ENCODE data around the gene LMF2.
A peak's percentile ranks its signal among the peaks of the same experiment; 100 is the strongest.

LMF2 gene

GRCh38 chr22:50483106-50483505 lies 24.4 kb downstream of the LMF2 start:
- no peak for DNase-seq (ENCODE audit: low read depth in 2 of 2)

DNA sequence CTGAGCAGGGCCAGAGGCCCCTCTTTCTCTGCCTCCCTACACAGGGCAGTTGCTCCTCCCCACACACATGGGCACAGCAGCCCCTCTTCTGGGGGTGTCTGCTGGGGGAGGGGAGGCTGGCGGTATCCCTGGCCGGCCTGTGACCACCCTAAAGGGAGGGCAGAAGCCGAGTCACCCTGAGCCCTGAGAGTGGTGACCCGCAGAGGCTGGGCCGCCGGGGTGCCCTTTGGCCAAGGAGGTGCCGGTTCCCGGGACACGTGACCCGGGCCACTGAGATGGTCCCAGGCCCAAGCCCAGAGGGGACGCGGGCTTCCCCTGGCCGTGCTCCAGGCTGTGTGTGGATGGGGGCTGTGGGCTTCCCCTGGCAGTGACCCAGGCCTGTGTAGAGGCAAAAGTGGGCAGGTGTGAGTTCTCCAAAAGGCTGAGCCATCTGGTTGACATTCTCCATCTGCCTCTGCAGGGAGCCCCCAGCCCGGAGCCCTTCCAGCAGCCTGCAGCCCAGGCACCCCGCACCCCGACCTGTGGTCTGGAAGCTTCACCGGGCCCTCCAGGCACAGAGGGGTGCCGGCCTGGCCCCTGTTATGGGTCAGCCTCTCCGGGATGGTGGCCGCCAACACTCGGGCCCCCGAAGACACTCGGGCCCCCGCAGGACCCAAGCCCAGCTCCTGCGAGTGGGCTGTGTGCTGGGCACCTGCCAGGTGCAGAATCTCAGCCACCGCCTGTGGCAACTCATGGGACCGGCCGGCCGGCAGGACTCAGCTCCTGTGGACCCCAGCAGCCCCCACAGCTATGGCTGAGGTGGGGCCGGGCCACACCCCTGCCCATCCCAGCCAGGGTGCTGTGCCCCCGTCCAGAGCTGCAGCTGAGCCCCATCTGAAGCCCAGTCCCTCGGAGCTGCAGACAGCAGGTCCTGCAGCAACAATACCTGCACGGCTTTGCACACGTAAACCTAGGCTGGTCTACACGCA lies 25.1 kb downstream of the LMF2 start:
- no peak for DNase-seq (ENCODE audit: low read depth in 2 of 2)

- DNase-seq (ENCODE audit: low read depth in 2 of 2): peak in 1 of 2 donors; percentile 53
Measured at GRCh38 chr22:50481440-50482106, 25.9 kb downstream of the LMF2 start, which contains the start of gene ADM2. Gene ADM2, plus strand, starts transcription at chr22:50481543. Its CDS starts 305 bp downstream, at chr22:50481848.

- DNase-seq (ENCODE audit: low read depth in 2 of 2): no peak
Measured at GRCh38 chr22:50481045-50481439, 26.5 kb downstream of the LMF2 start.

DNA sequence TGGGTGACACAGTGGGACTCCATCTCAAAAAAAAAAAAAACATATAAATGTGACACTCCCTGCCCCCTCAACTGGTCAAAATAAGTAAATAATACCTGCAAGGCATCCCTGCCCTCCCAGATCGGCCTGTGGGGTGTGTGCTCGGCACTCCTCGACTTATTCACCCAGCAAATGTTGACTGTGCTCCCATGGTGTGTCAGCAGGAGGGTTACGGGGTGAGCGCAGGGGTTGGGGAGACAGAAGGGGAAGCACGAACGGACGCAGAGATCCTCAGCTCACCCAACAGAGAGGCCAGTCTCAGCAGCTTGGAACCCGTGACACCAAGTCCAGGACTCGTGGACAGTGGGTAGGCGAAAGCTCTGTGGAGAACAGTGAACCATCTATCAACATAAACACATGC lies 27.8 kb downstream of the LMF2 start:
- no peak for DNase-seq (ENCODE audit: low read depth in 2 of 2)

DNA sequence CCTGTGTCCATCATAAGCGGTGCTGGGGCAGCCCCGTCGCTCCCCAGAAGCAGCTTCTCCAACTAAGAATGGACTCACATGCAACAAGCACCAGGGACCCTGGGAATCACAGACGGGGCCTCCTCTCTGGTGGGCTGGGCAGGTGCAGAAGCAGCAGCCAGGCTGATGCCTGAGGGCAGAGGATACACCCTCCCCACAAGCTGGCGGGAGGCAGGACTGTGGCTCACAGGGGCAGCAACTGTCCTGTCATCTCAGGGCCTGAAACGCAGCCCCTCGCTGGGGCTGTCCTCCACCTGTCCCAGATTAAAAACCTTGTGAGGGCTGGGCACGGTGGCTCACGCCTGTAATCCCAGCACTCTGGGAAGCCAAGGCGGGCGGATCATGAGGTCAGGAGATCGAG lies 29.6 kb downstream of the LMF2 start:
- no peak for DNase-seq (ENCODE audit: low read depth in 2 of 2)

DNA sequence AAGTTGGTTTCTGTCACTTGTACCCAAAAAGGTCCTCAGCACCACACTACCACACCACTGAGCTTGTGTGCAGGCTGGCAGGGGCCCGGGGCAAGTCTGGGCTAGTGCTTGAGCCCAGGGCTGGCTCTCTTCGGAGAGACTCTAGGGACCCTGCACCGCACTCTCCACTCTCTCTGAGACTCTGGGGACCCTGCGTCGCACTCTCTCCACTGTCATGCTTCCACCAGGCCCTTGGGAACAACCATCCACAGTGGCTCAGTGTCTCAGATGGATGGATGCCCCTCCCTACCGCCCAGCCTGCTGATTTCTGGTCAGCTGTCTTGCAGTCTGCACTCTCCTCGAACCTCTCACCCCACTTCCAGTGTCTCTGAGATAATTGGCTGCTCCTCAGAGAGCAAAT lies 30.6 kb downstream of the LMF2 start:
- DNase-seq (ENCODE audit: low read depth in 2 of 2): no peak

DNA sequence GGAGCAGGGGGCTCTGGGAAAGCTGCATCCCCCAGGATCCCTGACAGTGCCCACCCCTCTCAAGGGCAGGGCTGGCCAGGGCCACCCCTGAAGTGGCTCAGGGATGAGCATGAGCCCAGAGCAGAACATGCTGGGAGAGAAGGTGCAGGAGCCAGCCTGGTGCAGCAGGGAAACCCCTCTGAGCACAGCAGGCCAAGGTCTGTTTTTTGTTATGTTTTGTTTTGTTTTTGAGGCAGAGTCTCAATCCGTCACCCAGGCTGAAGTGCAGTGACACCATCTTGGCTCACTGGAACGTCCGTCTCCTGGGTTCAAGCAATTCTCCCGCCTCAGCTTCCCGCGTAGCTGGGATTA lies 31.9 kb downstream of the LMF2 start:
- DNase-seq (ENCODE audit: low read depth in 2 of 2): no peak

DNA sequence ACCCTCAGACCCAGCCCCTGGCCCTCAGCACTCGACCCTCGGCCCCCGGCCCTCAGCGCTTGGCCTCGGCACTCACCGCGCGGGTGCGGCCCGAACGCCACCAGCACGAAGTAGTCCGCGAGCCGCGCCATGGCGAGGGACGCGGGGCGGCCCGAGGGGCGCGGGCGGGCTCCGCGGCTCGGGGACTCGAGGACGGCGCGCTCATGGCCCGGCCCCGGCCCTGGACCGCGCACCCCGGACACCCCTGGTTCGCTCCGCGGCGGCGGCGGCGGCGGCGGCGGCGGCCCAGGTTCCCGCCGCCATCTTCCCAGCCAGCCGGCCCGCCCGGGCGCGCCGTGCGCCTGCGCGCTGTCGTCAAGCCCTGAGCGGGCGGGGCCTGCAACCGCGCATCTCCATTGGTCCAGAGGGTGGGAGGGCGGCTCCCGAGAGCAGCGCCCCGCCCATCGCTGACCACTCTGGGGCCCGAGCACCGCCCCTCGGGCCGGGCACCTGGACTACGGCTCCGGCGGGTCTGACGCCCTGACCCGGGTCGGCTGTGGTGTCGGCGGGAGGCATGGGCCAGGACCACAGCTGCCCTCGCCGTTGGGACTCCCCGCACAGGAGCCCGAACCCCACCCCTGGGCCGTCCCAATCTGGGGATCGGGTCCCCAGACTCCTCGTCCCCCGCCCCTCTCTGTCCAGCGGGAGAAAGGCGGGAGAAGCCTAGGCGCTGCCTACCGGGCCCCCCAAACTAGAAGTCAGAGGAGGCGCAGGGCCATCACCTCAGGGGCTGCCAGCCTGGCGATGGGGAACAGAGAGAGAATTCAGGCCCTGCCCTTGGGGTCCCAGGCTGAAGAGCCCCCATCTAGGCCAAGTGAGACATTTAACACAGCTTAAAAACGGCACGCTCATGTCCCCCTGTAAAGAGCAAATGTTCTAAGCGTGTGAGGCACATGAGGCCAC lies 32.5 kb downstream of the LMF2 start, which contains the start of gene SBF1:
TSS of gene SBF1 (minus strand) at position 326 of the 942 bp plus-strand sequence. CDS start at position 131, 195 bp downstream.
- DNase-seq (ENCODE audit: low read depth in 2 of 2): peak; percentile 69 to 74

- DNase-seq (ENCODE audit: low read depth in 2 of 2): no peak
Measured at GRCh38 chr22:50473855-50474671, 33.4 kb downstream of the LMF2 start.

- no peak for DNase-seq (ENCODE audit: low read depth in 2 of 2)
Measured at GRCh38 chr22:50473088-50473487, 34.4 kb downstream of the LMF2 start.

DNA sequence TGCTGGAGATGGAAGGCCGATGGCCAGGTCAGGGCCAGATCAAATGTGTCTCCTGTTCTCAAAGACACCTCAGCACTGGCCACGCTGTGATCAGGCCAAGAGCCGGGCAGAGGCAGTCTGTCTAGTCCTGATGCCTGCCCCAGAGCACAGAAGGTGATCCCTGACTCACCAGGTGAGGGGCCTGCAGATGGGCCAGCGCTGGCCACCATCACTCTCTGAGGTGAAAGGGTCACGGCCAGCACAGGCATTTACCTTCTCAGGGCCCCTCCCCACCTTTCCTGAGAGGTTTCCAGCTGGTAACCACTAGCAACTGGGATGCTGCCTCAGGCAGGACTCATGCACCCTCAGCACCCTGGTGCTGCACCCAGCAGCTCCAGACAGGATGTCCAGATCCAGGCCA lies 35.5 kb downstream of the LMF2 start:
- no peak for DNase-seq (ENCODE audit: low read depth in 2 of 2)

DNA sequence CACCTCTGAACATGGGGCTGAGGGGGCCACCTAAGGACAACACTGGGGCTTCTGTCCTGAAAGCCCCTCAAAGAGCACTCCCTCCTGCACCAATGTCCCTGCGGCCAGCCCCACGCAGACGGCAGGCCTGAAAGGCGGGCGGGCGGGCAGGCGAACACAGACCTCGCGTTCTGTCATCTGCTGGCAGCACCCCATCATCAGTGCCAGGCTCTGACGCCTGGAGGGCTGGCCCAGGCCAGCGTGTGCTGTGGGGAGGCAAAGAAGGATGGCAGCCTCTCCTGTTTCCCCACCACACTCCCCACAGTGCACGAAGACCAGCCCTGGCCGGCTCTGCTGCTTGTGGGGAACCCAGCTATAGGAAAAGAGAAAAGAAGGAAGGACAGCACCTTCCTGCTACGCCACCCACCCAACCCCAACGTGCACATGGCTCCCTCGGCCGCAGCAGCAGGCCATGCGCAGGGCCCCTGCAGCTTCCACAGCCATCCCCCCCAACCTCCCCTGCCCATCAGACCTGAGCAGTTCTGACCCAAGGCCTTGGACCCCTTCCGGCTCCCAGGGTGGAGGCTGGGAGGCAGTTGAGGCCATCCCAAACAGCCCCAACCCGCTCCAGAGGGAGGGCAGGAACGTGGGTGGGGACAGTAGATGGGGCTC lies 36.2 kb downstream of the LMF2 start:
- no peak for DNase-seq (ENCODE audit: low read depth in 2 of 2)

DNA sequence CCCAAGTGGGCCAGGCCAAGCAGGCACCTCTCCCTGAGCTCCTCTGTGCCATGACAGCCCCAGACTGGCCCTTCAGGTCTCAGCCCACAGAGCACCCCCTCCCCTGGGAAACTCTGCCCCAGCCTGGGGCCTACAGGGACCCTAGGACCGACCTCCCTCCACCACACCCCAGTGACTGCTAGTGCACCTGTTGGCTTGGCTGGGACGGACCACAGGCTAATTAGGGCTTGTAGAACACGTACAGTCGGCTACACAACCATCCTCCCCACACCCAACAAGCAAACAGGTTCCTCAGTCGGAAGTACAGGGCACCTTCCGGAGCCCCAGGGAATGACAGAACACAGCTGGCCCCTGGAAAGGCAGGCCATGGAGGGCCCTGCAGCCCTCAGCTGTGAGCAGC lies 37.0 kb downstream of the LMF2 start:
- DNase-seq (ENCODE audit: low read depth in 2 of 2): no peak

DNA sequence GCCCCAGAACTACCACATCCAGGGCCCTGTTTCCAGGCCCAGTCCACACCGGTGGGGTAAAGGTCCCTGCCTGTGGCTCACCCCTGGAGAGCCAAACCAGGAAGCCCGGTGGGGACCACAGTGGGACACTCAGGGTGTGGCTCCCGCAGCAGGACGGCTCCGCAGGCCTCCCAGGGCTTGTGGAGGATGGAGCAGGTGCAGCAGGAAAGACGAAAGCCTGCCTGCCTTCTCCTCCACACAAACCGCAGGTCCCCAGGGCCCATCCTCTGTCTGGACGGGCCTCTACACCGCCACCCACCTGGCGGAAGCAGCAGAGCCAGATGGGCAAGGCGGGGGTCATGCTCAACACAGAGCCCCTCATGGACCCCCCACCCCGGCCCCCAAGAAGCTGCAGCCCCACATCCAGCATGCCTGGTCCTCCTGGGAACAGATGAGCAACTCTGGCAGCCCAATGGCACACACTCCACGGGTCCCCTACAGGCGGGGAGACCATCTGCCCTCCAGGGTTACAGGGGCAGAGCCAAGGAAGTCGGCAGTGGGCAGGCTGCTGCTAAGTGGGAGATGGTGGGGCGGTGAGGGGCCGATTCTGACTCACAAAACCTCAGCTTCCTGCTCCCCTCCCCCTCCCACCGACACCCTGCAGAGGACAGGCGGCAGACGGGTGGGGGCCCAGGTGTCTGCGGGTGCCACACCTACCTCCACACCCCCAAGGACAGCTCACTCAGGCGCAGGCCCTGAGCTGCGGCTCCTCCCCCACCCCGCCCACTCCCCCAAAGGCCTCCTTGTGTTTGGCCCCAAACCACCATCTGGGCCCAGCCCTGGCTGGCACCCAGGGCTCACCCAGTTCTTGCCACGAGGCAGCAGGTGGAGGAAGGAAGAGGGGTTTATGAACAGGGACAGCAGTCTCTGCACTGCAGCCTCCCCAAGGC lies 37.9 kb downstream of the LMF2 start:
- peak; percentile 75 to 98 for DNase-seq (ENCODE audit: low read depth in 2 of 2)

GRCh38 chr22:50468626-50469025 lies 38.9 kb downstream of the LMF2 start:
- DNase-seq (ENCODE audit: low read depth in 2 of 2): no peak

DNA sequence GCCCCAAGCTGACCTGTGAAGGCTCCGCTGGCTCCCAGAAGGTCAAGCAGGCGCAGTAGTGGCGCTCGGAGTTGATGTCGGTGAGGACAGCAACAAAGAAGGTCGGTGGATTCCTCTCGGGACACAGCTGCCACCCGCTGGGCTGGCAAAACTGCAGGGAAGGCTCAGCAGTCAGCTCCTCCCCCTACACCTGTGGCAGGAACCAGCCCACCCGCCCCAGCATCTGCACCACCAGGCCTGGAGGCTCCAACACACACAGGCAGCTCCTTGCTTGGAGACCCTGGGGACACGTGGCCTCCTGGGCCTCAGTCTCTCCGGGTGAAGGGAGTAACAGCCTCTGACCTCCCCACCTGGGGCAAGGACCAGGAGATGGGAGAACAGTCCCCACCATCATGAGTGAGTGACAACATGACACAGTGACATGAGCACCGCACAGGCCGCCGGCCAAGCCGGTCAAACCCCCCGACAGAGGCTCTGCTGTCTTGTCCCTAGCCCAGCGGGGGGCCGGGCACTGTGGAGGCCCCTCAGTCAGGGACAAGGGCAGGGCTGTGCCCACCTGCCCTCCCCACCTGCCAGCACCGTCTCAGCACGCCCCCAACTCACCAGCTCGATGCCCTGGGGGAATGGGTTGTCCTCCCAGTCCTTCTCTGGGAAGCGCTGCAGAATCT lies 39.6 kb downstream of the LMF2 start:
- no peak for DNase-seq (ENCODE audit: low read depth in 2 of 2)

DNA sequence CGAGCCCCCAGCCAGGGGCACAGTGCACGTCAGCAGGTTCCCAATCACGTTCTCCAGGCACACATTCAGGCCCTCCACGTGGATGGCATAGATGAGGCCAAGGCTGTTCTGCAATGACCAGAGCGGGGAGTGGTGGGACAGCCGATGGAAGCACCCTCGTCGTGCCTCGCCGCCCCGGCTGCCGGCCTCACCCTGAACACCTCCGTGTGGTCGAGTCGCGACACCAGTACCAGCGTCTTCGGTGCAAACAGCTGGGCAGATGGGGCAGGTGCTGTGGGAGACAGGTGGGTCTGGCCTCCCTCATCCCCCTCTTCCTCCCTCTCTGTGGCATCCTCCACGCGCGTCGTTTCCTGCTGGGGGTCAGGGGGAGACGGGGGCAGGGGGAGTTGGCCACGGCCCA lies 40.2 kb downstream of the LMF2 start:
- DNase-seq (ENCODE audit: low read depth in 2 of 2): no peak
